Neural cell (in vitro differentiated cells): ENCODE results near the gene MAP6. TPM values are rescaled to one million over a fixed set of nuclear protein-coding genes. Genes with fewer than 3 reads are reported as not detected.

Source experiments
- H2AFZ ChIP-seq: fragments of 200-600, 300-800 bp; sonication (generic), shearing (Covaris generic); 2 replicates; pipeline ENCODE4 v1.6.0; 2014; ENCODE audit warnings: low read depth, mild to moderate bottlenecking, antibody characterized with exemption, low read length, moderate library complexity
- H3F3A ChIP-seq: fragments of 200-600 bp; shearing (Covaris generic); 2 replicates; pipeline ENCODE4 v1.6.1; 2016; ENCODE audit warnings: mild to moderate bottlenecking, moderate library complexity, mixed read lengths, antibody characterized with exemption, low read length; ENCODE audit not compliant: insufficient read depth, poor library complexity, severe bottlenecking
- H3K27ac ChIP-seq: fragments of 200-600, 300-800 bp; sonication (generic), shearing (Covaris generic); 2 replicates; pipeline ENCODE4 v1.5.1; 2014; ENCODE audit warnings: mild to moderate bottlenecking, low read length, moderate library complexity
- H3K27me3 ChIP-seq: fragments of 300-800, 200-600 bp; sonication (generic), shearing (Covaris generic); 2 replicates; pipeline ENCODE4 v1.6.0; 2014; ENCODE audit warnings: mild to moderate bottlenecking, low read depth, low read length, moderate library complexity; ENCODE audit not compliant: insufficient read depth
- H3K36me3 ChIP-seq: fragments of 300-800, 200-600 bp; sonication (generic), shearing (Covaris generic); 2 replicates; pipeline ENCODE4 v1.5.1; 2014; ENCODE audit warnings: mild to moderate bottlenecking, antibody characterized with exemption, low read length, moderate library complexity; ENCODE audit not compliant: insufficient read depth
- H3K4me2 ChIP-seq: fragments of 300-800, 200-600 bp; sonication (generic), shearing (Covaris generic); 2 replicates; pipeline ENCODE4 v1.6.0; 2014; ENCODE audit warnings: mild to moderate bottlenecking, low read length
- H3K4me3 ChIP-seq: fragments of 300-800, 200-600 bp; sonication (generic), shearing (Covaris generic); 2 replicates; pipeline ENCODE4 v1.5.1; 2014; ENCODE audit warnings: mild to moderate bottlenecking, low read length, moderate library complexity
- H3K79me2 ChIP-seq: fragments of 200-600 bp; shearing (Covaris generic); replicated peaks from 2 replicates; pipeline ENCODE4 v1.6.0; 2014; ENCODE audit warnings: mild to moderate bottlenecking, low read length, moderate library complexity; ENCODE audit not compliant: insufficient read depth
- H3K9ac ChIP-seq: fragments of 300-800, 200-600 bp; sonication (generic), shearing (Covaris generic); 2 replicates; pipeline ENCODE4 v1.6.1; 2016; ENCODE audit warnings: mild to moderate bottlenecking, low read length, mixed read lengths
- H3K9me2 ChIP-seq: fragments of 200-600 bp; shearing (Covaris generic); 2 replicates; pipeline ENCODE4 v1.6.1; 2016; ENCODE audit warnings: mild to moderate bottlenecking, low read length, mixed read lengths; ENCODE audit not compliant: insufficient read depth
- H3K9me3 ChIP-seq: fragments of 200-600, 300-800 bp; sonication (generic), shearing (Covaris generic); 2 replicates; pipeline ENCODE4 v1.6.1; 2016; ENCODE audit warnings: mild to moderate bottlenecking, mixed run types, low read length, moderate library complexity, mixed read lengths
- H4K20me1 ChIP-seq: fragments of 200-600 bp; shearing (Covaris generic); 2 replicates; pipeline ENCODE4 v1.6.1; 2016; ENCODE audit warnings: mild to moderate bottlenecking, mixed run types; ENCODE audit not compliant: insufficient read depth
- CTCF ChIP-seq: fragments of 450-650 bp; IDR thresholded peaks from 2 replicates; pipeline ENCODE4 v1.5.1; 2014; ENCODE audit warnings: antibody characterized with exemption, mild to moderate bottlenecking, moderate library complexity; ENCODE audit not compliant: poor library complexity, severe bottlenecking
- EP300 ChIP-seq: fragments of 450-650 bp; conservative IDR thresholded peaks from 2 replicates; pipeline ENCODE4 v1.6.1; 2014; ENCODE audit warnings: antibody characterized with exemption, mild to moderate bottlenecking, moderate library complexity; ENCODE audit not compliant: poor library complexity, severe bottlenecking
- EZH2 ChIP-seq: fragments of 200-600, 300-800 bp; shearing (Covaris generic), sonication (generic); IDR thresholded peaks from 2 replicates; pipeline ENCODE4 v1.6.1; 2014; ENCODE audit warnings: antibody characterized with exemption, low read length, borderline replicate concordance, mild to moderate bottlenecking; ENCODE audit not compliant: insufficient read depth, poor library complexity, severe bottlenecking
- MXI1 ChIP-seq: fragments of 450-650 bp; conservative IDR thresholded peaks from 2 replicates; pipeline ENCODE4 v1.6.1; 2014; ENCODE audit warnings: antibody characterized with exemption, mild to moderate bottlenecking; ENCODE audit not compliant: poor library complexity, severe bottlenecking
- POLR2AphosphoS5 ChIP-seq: IDR thresholded peaks from 2 replicates; pipeline ENCODE4 v1.6.1; 2012
- RAD21 ChIP-seq: fragments of 450-650 bp; conservative IDR thresholded peaks from 2 replicates; pipeline ENCODE4 v1.6.1; 2014; ENCODE audit warnings: antibody characterized with exemption, mild to moderate bottlenecking, moderate library complexity
- REST ChIP-seq: IDR thresholded peaks from 2 replicates; pipeline ENCODE4 v1.6.1; 2012; ENCODE audit warnings: borderline replicate concordance
- SMC3 ChIP-seq: fragments of 450-650 bp; conservative IDR thresholded peaks from 2 replicates; pipeline ENCODE4 v1.6.1; 2014; ENCODE audit warnings: antibody characterized with exemption, mild to moderate bottlenecking, moderate library complexity; ENCODE audit not compliant: poor library complexity
- TAF1 ChIP-seq: IDR thresholded peaks from 2 replicates; pipeline ENCODE4 v1.6.1; 2012; ENCODE audit warnings: low read depth
- polyA plus RNA-seq: library from polyadenylated mRNA; depleted of rRNA; stranded (reverse); fragments of >200 nt; gene quantifications from 2 replicates; pipeline ENCODE4 v1.2.3, GENCODE V29; 2014

The MAP6 gene
- polyA plus RNA-seq, 1 donor from 2014 or later, result 178 TPM

GRCh38 chr11:75677909-75678308, 9.1 kb upstream of the MAP6 start:
- Histone ChIP-seq H3K9me3 (no peaks in the 10 kb centered on the region), H3K27me3 (no peaks in the 10 kb centered on the region), H2AFZ (no peak overlapping the region), H3K9me2 (no peaks in the 10 kb centered on the region), H3K27ac (no peak overlapping the region), H4K20me1 (no peaks in the 10 kb centered on the region), H3K36me3 (no peaks in the 10 kb centered on the region), H3K4me2 (no peak overlapping the region), H3K4me3 (no peak overlapping the region), H3K79me2 (no peaks in the 10 kb centered on the region), H3F3A (no peaks in the 10 kb centered on the region), H3K9ac (no peak overlapping the region)
- TF ChIP-seq TAF1, result no peak
- no peak for TF ChIP-seq EZH2
- TF ChIP-seq REST, result no peak
- TF ChIP-seq MXI1, result no peak
- no peak for TF ChIP-seq CTCF
- no peak for TF ChIP-seq EP300
- no peak for TF ChIP-seq POLR2AphosphoS5
- TF ChIP-seq SMC3, result no peak
- TF ChIP-seq RAD21, result no peak

GRCh38 chr11:75677275-75677674, 8.4 kb upstream of the MAP6 start:
- no peaks in the 10 kb centered on the region for H3K9me3 ChIP-seq
- H3K79me2 ChIP-seq, result no peaks in the 10 kb centered on the region
- H3K27me3 ChIP-seq, result no peaks in the 10 kb centered on the region
- H4K20me1 ChIP-seq, result no peaks in the 10 kb centered on the region
- no peak overlapping the region for H2AFZ ChIP-seq
- no peak overlapping the region for H3K27ac ChIP-seq
- no peak overlapping the region for H3K4me3 ChIP-seq
- H3F3A ChIP-seq, result no peaks in the 10 kb centered on the region
- TF ChIP-seq RAD21, result no peak
- no peak for TF ChIP-seq POLR2AphosphoS5
- TF ChIP-seq SMC3, result no peak
- TF ChIP-seq MXI1, result no peak
- no peak for TF ChIP-seq CTCF
- no peak for TF ChIP-seq TAF1
- no peak for TF ChIP-seq EP300
- TF ChIP-seq REST, result no peak
- no peak for TF ChIP-seq EZH2
- no peaks in the 10 kb centered on the region for H3K9me2 ChIP-seq
- H3K36me3 ChIP-seq, result no peaks in the 10 kb centered on the region
- H3K9ac ChIP-seq, result no peak overlapping the region
- no peak overlapping the region for H3K4me2 ChIP-seq
